Prostate gland (tissue), 2 donors: ENCODE results near the gene DDIT3.

Experiments used
- POLR2A ChIP-seq: fragments of 450-650 bp; IDR thresholded peaks from one replicate; pipeline ENCODE4 v1.6.1; 2016; ENCODE audit warnings: antibody characterized with exemption, mild to moderate bottlenecking
- TF ChIP-seq, protein P1 (sequence below), 4 experiments: fragments of 200-600 bp in 2 of 4; fragments of 450-650 bp in 2 of 4; sonication (generic) in 2 of 4; IDR thresholded peaks; 1 replicate in 3 of 4; 2 replicates in 1 of 4; pipeline ENCODE4 v1.5.1; 2016 to 2019; ENCODE audit warnings: antibody characterized with exemption in 4 of 4, mild to moderate bottlenecking in 2 of 4, moderate library complexity in 2 of 4

DNA sequence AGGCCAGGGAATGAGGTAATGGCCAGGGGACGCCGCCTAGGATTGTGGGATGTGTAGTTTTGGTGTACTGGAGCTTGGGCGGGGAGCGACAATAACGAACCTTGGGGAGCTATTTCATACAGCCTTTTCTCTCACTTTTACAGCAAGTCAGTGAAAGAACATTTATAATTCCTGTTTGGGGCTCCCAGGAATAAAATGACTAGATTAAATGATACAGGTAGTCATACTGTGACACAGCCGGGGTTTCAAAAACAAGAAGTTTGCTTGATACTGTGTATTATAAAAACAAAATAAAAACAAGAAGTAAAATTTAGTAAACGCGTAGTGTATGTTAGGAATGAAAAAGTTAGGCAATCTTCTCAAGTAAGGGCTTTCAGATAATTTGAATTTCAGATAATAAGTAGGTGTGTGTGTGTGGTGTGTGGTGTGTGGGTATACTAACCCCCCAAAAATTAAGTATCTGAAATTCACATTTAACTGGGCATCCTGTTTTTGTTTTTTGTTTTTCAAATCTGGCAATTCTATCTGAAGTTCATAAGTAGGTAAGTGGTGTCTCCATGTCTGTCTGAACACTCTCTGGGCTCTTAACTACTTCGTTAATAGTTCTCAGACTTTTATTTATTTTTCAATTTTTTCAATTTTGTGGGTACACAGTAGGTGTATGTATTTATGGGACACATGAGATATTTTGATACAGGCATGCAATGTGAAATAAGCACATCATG, 27.1 kb upstream of the DDIT3 start:
- no peak for TF ChIP-seq POLR2A
- TF ChIP-seq, protein P1, sequence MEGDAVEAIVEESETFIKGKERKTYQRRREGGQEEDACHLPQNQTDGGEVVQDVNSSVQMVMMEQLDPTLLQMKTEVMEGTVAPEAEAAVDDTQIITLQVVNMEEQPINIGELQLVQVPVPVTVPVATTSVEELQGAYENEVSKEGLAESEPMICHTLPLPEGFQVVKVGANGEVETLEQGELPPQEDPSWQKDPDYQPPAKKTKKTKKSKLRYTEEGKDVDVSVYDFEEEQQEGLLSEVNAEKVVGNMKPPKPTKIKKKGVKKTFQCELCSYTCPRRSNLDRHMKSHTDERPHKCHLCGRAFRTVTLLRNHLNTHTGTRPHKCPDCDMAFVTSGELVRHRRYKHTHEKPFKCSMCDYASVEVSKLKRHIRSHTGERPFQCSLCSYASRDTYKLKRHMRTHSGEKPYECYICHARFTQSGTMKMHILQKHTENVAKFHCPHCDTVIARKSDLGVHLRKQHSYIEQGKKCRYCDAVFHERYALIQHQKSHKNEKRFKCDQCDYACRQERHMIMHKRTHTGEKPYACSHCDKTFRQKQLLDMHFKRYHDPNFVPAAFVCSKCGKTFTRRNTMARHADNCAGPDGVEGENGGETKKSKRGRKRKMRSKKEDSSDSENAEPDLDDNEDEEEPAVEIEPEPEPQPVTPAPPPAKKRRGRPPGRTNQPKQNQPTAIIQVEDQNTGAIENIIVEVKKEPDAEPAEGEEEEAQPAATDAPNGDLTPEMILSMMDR (IDR thresholded peaks at IDR 0.05): no peak
